DMS 273 (cell line): ENCODE measurements around the gene GRAMD1C.

Source experiments
- DNase-seq: peaks from one replicate; lab custom pipeline; 2025; ENCODE audit not compliant: unreplicated experiment; lab: John Stamatoyannopoulos, UW

Gene GRAMD1C

GRCh38 chr3:113948015-113948917 is 109.7 kb downstream of the GRAMD1C start:
- peak; percentile 90 for DNase-seq

- DNase-seq: peak; percentile 8
Measured at GRCh38 chr3:113952921-113953320, 114.3 kb downstream of the GRAMD1C start.

GRCh38 chr3:113953677-113954076 is 115.1 kb downstream of the GRAMD1C start:
- no peak for DNase-seq

- peak; percentile 36 for DNase-seq
Measured at GRCh38 chr3:113954091-113954685, 115.6 kb downstream of the GRAMD1C start.

GRCh38 chr3:113963879-113964278 is 125.3 kb downstream of the GRAMD1C start:
- DNase-seq: no peak

- DNase-seq: no peak
Measured at GRCh38 chr3:113966172-113966571, 127.6 kb downstream of the GRAMD1C start.

- DNase-seq: no peak
Measured at GRCh38 chr3:113968986-113969385, 130.4 kb downstream of the GRAMD1C start.

GRCh38 chr3:113977822-113978221 is 139.2 kb downstream of the GRAMD1C start:
- no peak for DNase-seq

- no peak for DNase-seq
Measured at GRCh38 chr3:113979916-113980315, 141.3 kb downstream of the GRAMD1C start.

- DNase-seq: no peak
Measured at GRCh38 chr3:113981803-113982202, 143.2 kb downstream of the GRAMD1C start.

- DNase-seq: no peak
Measured at GRCh38 chr3:113983544-113983943, 145.0 kb downstream of the GRAMD1C start.

- no peak for DNase-seq
Measured at GRCh38 chr3:113985541-113985940, 147.0 kb downstream of the GRAMD1C start.
